Fibroblast of villous mesenchyme (primary cell): ENCODE data around the gene NHS. TPM values are rescaled to one million over a fixed set of nuclear protein-coding genes. Genes with fewer than 3 reads are reported as not detected.
"Not testable (repeated sequence)": the region's sequence is repeated elsewhere in the genome, so short reads cannot be mapped to it uniquely, and the experiment has no call there.

Experiments used
- DNase-seq: peaks from one replicate; pipeline ENCODE4 v3.0.0-alpha.2; 2010; ENCODE audit warnings: low read depth
- H3K4me3 ChIP-seq: 2 replicates; pipeline ENCODE4 v1.5.1; 2011; ENCODE audit warnings: low read depth, mild to moderate bottlenecking, low read length
- total RNA-seq: library from RNA; depleted of rRNA; stranded (reverse); fragments of >200 nt; gene quantifications from 2 replicates; pipeline ENCODE4 v1.2.3, GENCODE V29; 2012
- TF ChIP-seq, protein P1 (sequence below): IDR thresholded peaks from 2 replicates; pipeline ENCODE4 v1.5.1; 2012; ENCODE audit warnings: low read depth, mild to moderate bottlenecking, low read length; ENCODE audit not compliant: insufficient read depth

The NHS gene
- total RNA-seq, 1 donor = 5.2 TPM

DNA sequence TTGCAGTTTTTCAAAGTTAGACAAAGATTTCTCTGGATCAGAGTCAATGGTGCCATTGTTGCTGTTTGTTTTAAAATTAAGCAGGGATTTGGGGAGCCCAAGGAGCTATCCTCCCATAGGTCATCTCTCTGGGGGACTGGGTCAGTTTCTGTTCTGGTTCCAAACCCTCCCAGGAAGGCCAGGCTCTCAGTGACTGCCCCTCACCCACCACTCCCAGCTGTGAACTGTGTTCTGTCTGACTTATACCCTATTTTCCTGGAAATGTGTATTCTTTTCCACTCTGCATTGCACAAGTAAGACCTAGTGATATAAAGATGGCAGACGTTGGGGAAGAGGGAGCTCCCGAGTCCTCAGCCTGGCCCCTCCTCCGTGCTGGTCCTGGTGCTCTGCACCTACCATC lies 65.8 kb downstream of the NHS start:
- DNase-seq = no peak
- no peak overlapping the region for H3K4me3 ChIP-seq
- TF ChIP-seq, protein P1, sequence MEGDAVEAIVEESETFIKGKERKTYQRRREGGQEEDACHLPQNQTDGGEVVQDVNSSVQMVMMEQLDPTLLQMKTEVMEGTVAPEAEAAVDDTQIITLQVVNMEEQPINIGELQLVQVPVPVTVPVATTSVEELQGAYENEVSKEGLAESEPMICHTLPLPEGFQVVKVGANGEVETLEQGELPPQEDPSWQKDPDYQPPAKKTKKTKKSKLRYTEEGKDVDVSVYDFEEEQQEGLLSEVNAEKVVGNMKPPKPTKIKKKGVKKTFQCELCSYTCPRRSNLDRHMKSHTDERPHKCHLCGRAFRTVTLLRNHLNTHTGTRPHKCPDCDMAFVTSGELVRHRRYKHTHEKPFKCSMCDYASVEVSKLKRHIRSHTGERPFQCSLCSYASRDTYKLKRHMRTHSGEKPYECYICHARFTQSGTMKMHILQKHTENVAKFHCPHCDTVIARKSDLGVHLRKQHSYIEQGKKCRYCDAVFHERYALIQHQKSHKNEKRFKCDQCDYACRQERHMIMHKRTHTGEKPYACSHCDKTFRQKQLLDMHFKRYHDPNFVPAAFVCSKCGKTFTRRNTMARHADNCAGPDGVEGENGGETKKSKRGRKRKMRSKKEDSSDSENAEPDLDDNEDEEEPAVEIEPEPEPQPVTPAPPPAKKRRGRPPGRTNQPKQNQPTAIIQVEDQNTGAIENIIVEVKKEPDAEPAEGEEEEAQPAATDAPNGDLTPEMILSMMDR = no peak

DNA sequence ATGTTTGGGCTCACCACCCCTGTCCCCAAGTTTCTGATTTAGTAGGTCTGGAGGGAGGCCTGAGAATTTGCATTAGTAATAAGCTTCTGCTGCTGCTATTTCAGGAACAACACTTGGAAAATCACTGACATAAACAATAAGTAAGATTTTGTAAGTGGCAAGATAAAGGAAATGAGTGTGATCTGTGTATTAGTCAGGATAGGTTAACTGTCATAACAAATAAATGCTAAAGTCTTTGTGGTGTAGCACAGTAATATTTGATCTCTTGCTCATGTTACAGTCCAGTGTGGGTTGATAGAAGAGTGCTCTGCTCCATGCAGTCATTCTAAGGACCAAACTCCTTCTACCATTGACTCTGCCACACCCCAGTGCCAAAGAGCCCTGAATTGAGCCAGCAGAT lies 67.0 kb downstream of the NHS start:
- TF ChIP-seq, protein P1 = no peak
- peak; percentile 34 for DNase-seq
- no peak overlapping the region for H3K4me3 ChIP-seq

DNA sequence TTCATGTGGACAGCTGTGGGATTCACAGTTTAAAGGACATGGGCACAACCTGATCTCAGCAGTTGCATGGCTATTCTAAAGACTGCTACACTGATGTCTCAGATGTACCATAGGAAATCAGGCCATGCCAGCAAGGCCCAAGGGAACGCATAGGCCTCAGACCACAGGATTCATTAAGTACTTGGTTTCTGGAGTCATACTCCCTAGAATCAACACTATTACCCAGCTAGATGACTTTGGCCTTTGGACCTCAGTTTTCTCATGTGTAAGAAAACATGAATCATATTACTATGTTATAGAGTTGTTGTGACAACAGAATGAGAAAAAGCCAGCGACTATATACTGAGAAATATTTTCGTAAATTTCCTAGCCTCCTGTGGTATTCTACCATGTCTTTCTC lies 67.9 kb downstream of the NHS start:
- H3K4me3 ChIP-seq = no peak overlapping the region
- TF ChIP-seq, protein P1 = no peak
- no peak for DNase-seq

DNA sequence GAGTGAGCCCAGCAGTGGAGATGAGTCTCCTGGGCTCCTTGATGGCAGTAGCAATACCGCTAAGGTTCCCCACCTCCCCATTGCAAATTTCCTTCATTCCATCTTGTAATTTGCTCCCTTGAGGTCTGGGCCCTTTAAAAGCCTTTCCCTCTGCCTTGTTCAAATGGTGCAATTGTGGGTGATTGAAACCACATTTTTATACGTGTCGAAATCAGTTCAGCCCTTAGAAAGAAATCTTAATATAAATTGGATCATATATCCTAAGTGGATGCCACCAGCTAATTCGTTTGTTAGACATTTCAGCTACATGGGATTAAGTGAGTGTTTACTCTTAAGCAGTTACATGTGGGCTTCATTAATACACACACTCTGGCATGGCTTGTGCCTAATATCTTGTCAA lies 68.6 kb downstream of the NHS start:
- TF ChIP-seq, protein P1 = no peak
- H3K4me3 ChIP-seq = no peak overlapping the region
- DNase-seq = no peak

DNA sequence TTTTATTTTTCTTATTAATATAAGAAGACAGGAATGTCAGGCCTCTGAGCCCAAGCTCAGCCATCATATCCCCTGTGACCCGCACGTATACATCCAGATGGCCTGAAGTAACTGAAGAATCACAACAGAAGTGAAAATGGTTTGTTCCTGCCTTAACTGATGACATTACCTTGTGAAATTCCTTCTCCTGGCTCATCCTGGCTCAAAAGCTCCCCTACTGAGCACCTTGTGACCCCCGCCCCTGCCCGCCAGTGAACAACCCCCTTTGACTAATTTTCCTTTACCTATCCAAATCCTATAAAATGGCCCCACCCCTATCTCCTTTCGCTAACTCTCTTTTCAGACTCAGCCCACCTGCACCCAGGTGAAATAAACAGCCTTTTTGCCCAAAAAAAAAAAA lies 71.3 kb downstream of the NHS start:
- H3K4me3 ChIP-seq = not testable (repeated sequence)

DNA sequence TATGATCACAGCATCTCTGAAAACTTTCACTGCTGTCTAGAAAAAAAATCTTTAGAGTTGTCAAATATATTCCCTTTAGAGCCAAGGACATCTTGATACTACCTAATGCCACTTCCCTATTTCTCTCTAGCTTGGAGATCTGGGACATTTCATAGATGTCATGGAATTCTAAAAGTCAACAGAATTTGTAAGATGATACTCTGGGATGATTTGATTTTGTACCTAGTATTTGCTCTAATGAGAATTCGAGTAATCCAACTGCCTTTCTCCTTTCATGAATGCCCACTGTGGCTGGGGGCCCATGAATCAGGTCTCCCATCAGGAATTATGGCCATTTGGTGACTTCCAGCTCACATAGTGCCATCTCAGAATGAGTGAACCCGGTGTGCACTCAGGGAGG lies 73.2 kb downstream of the NHS start:
- TF ChIP-seq, protein P1 = no peak
- no peak for DNase-seq
- no peak overlapping the region for H3K4me3 ChIP-seq

More for the DNA sequence above, 71.3 kb downstream of the NHS start:
- not testable (repeated sequence) for DNase-seq

DNA sequence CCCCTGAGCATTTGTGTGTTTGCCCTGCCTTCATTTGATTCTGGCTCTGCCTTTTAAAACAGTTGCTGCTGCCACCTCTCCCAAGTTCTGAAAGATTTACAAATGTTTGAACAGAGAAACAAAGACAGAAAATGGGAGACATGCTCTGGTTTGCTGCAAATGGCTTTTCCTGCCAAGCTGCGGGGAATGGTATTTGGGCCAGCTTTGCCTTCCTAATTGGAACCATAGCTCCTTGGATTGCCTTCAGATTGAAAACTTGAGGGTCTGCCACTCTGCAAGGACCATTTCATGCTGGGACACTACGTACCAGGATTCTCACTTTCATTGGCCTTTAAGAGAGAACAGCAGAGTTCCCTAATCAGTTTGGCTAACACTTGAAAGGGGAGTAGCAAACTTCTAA lies 74.9 kb downstream of the NHS start:
- H3K4me3 ChIP-seq = no peak overlapping the region
- no peak for DNase-seq
- TF ChIP-seq, protein P1 = no peak
